Posterior vena cava (tissue), 2 donors: ENCODE results near the gene POU2AF1. TPM values are rescaled to one million over a fixed set of nuclear protein-coding genes. Genes with fewer than 3 reads are reported as not detected.

Experiments used
- DNase-seq: peaks from one replicate; pipeline ENCODE4 v3.0.0-alpha.2; 2020; ENCODE audit warnings: low spot score
- intact Hi-C, 2 donors: fragments of 100-400 bp; cut with DNase I; formaldehyde crosslinking; loops; one replicate each; pipeline versions ENCODE4 v1.14.1 to v1.14.2; 2022 to 2023
- microRNA-seq, 2 donors: library from miRNA; unstranded; fragments of <30 nt; microRNA quantifications; one replicate each; pipeline ENCODE4 v1.2.0, GENCODE V29; 2020 to 2021; ENCODE audit warnings: borderline microRNAs expressed in 2 of 2
- total RNA-seq, 2 donors: library from RNA; stranded (reverse); fragmentation: NEBNext Ultra II Directional; extraction: Animal tissue kit (Norgen Biotek cat#: 25700); gene quantifications; one replicate each; pipeline ENCODE4 v1.2.1, GENCODE V29; 2021
- donor health status: DM: yes; HTN: yes; CAD: no.
- donor health status: DM: yes; HTN: yes; CAD: no.

The POU2AF1 gene
- total RNA-seq, 2 donors from 2014 or later, result 0.23 to 0.38 TPM

DNA sequence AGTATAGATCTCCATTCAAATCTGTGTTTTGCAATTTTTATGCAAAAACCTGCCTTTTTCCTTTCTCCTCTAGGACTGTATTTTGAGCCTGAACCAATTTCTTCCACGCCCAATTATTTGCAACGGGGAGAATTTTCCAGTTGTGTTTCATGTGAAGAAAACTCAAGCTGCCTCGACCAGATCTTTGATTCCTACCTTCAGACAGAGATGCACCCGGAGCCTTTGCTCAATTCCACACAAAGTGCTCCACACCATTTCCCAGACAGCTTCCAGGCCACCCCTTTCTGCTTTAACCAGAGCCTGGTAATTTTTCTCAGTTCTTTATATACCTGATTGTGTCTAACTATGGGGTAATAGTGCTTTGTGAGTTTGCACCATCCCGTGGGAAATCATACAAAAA lies 72.8 kb downstream of the POU2AF1 start:
- intact Hi-C loops, result no loop called here

DNA sequence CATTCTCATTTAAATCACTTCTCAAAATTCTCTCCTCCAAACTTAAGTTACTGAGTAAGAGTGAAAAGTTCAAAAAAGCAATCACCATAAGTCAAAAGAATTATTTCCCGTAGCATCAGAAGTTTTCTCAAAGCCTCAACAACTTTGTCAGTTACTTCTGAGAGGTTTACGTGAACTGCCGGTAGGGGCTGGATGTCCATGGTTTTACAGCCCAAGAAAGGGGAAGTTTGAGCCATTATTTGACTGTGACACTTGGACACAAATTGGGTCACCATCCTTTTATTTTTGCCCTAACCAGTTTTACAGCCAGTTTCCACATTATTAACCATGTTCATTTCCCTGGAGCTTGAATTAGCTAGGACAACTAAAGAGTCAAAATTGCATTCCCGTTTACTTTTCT lies 73.2 kb downstream of the POU2AF1 start:
- no peak for DNase-seq
- intact Hi-C loops, result no loop called here

More for the DNA sequence above, 72.8 kb downstream of the POU2AF1 start:
- DNase-seq, result no peak

DNA sequence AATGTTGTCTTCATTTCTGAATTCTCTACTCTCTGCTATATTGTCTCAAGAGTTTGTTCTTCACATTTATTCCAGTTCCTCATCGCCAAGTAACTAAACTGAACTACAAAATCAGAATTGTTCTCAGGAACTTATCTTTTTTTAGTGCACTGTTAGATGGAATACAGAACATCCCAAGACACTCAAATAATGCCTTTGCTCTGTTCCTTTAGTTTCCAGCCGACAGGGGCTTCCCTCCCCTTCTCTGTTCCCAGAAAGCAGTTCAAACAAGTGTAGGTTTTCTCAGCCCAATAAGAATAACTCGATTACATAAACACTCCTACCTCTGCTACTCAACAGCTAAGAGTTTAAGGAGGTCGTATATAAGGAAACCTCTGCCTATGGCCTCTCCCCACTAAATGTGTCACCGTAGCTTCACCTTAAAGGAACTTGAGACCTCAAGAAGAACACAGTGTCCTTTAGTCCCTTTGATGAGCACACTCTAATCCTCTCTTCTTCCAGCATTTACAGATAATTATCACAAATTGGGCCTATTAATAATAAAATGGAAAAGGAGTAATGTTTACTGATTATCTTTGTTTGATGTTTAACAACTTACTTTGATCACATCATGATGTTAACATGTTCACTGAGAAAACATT lies 73.8 kb downstream of the POU2AF1 start:
- no peak for DNase-seq
- intact Hi-C loops, result no loop called here

DNA sequence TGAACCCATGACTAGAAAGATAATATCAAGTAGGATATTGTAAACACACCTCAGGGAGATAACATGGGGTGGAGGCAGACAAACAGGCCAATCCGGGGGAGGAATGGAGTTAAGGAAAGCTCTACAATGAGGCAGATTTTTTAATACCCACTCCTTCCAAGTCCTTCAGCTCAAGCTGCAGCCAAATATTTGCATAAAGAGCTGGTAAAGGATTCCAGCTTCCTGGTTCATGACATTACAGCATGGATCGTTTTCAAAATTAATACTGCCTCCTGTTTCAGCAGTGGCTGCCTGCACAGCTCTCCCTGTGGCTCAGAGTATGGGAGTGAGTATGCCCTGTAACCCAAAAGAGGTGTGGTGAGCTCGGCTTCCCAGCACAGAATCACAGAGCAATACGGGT lies 75.6 kb downstream of the POU2AF1 start:
- intact Hi-C loops, result no loop called here
- no peak for DNase-seq

DNA sequence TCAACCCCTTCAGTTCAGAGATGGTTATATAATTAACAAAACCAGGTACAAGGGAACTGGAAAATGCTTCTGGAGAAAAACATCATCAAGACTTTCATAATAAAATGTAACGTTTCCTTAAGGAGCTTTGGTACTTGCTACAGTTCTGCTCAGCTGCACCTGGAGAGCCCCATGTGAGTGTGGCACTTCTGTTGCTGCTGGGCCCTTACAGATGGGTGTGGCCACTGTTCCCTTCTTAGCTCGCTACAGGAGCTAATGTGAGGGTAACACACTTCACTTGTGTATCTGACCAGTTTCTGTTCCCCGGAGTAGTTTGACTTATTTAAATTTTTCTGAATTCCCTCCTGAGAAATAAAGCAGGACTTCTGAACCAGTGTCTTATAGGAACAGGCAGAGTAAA lies 76.8 kb downstream of the POU2AF1 start:
- DNase-seq, result no peak
- intact Hi-C loops, result no loop called here

Small RNA genes lying within 50 kb of the gene (microRNA-seq; reads per million reads assigned to microRNA genes)
- gene MIR4491, result 0 reads per million in 2 donors

Other genes starting within 250 kb of the POU2AF1 start
- gene POU2AF2, start 133.6 kb downstream of the POU2AF1 start, total RNA-seq, result not detected
- 1 to 10 TPM; 2.0 to 2.8 TPM for gene POU2AF3, start 80.7 kb downstream of the POU2AF1 start, total RNA-seq
- gene BTG4, start 133.1 kb upstream of the POU2AF1 start, total RNA-seq, result not detected
- gene HOATZ, start 135.5 kb upstream of the POU2AF1 start, total RNA-seq, result not detected
- 10 to 100 TPM in 1 of 2 donors, 1 to 10 TPM in 1; 8.7 to 15.0 TPM for gene LAYN, start 161.4 kb upstream of the POU2AF1 start, total RNA-seq
- gene SIK2, start 223.2 kb upstream of the POU2AF1 start, total RNA-seq, result 10 to 100 TPM; 22.7 to 26.1 TPM